Measurements from ENCODE around the gene TRIP6.
"Not testable (repeated sequence)": the region's sequence is repeated elsewhere in the genome, so short reads cannot be mapped to it uniquely, and the experiment has no call there.

The TRIP6 gene

GRCh38 chr7:100839361-100839760, 27.8 kb upstream of the TRIP6 start:
- no peak for DNase-seq

GRCh38 chr7:100840470-100841100, 26.6 kb upstream of the TRIP6 start:
- DNase-seq: no peak

- no peak for DNase-seq
Observed at GRCh38 chr7:100847360-100847759, 19.8 kb upstream of the TRIP6 start.

GRCh38 chr7:100852048-100852872, 14.9 kb upstream of the TRIP6 start, which contains the start of gene SLC12A9:
Gene SLC12A9 (plus strand): TSS chr7:100852713. CDS start chr7:100854198, 1,485 bp downstream.
- DNase-seq: peak; percentile 90

- no peak for DNase-seq
Observed at GRCh38 chr7:100854146-100854895, 12.9 kb upstream of the TRIP6 start.

- DNase-seq: not testable (repeated sequence)
Observed at GRCh38 chr7:100854899-100855298, 12.3 kb upstream of the TRIP6 start.

GRCh38 chr7:100855515-100855914, 11.7 kb upstream of the TRIP6 start:
- no peak for DNase-seq

- DNase-seq: no peak
Observed at GRCh38 chr7:100856871-100857282, 10.3 kb upstream of the TRIP6 start.

GRCh38 chr7:100859856-100860255, 7.3 kb upstream of the TRIP6 start:
- no peak for DNase-seq

GRCh38 chr7:100860702-100861615, 6.2 kb upstream of the TRIP6 start:
- no peak for DNase-seq

GRCh38 chr7:100861616-100861985, 5.6 kb upstream of the TRIP6 start:
- DNase-seq: no peak

- DNase-seq: peak; percentile 47
Observed at GRCh38 chr7:100863406-100863950, 3.7 kb upstream of the TRIP6 start.

- no peak for DNase-seq
Observed at GRCh38 chr7:100864263-100864845, 2.8 kb upstream of the TRIP6 start.

GRCh38 chr7:100865372-100865911, 1.7 kb upstream of the TRIP6 start:
- DNase-seq: no peak

GRCh38 chr7:100865938-100866728, 1.1 kb upstream of the TRIP6 start:
- no peak for DNase-seq

GRCh38 chr7:100866729-100867039, 503 bp upstream of the TRIP6 start:
- no peak for DNase-seq

- DNase-seq: no peak
Observed at GRCh38 chr7:100867776-100868485, 744 bp downstream of the TRIP6 start.

GRCh38 chr7:100873599-100874299, 6.6 kb downstream of the TRIP6 start:
- no peak for DNase-seq

GRCh38 chr7:100874300-100874576, 7.1 kb downstream of the TRIP6 start:
- no peak for DNase-seq
